K562 (cell line): Measurements from ENCODE around the gene CSPG5. TPM values are rescaled to one million over a fixed set of nuclear protein-coding genes. Genes with fewer than 3 reads are reported as not detected.
A peak's percentile ranks its signal among the peaks of the same experiment; 100 is the strongest.

Experiments
- ATAC-seq: fragments of 200-7000 bp; cut with Tn5 transposase; 3 replicates; pipeline ENCODE4 v1.9.1; 2020; ENCODE audit warnings: moderate library complexity
- BruUV-seq: library from RNA; stranded (reverse); fragments of 400-500 nt; replicated peaks from 2 replicates; lab custom pipeline; 2021; lab: Mats Ljungman, UMichigan
- CTCF ChIA-PET: fragments of 300-600 bp; formaldehyde crosslinking; extraction: SDS; loops from one replicate; lab custom pipeline; 2021; ENCODE audit warnings: low intra/inter-chr PET ratio; lab: Yijun Ruan, JAX
- POLR2A ChIA-PET: fragments of 300-600, 350-650 bp; sonication (Branson Sonifier 250); formaldehyde crosslinking; extraction: SDS; loops from one replicate; lab custom pipeline; 2021; ENCODE audit warnings: antibody characterized with exemption, inconsistent platforms; lab: Yijun Ruan, JAX
- DNase-seq, 4 experiments: peaks; one replicate each; pipeline versions ENCODE4 v3.0.0 to v3.0.0-alpha.2; 2011 to 2018; ENCODE audit warnings: low spot score in 3 of 4, mixed read lengths in 3 of 4; ENCODE audit errors: extremely low read depth in 1 of 4
- FAIRE-seq: peaks from 2 replicates; lab custom pipeline; 2011; peaks lifted over from hg19 to GRCh38; lab: Jason Lieb, UNC
- H2AFZ ChIP-seq: 2 replicates; pipeline ENCODE4 v1.6.0; 2011; ENCODE audit warnings: low read depth, low read length, control low read depth, inconsistent platforms
- H3K27ac ChIP-seq: fragments of 200-600 bp; 3 replicates; pipeline ENCODE4 v1.8.0; 2011; ENCODE audit warnings: low read depth, mild to moderate bottlenecking, control low read depth, inconsistent platforms, low read length, moderate library complexity, mixed read lengths; ENCODE audit errors: extremely low read depth
- H3K27me3 ChIP-seq, 2 experiments: fragments of 300-600 bp in 1 of 2; 2 replicates in 1 of 2; 3 replicates in 1 of 2; pipeline versions ENCODE4 v1.6.0 to v1.8.0; 2011; ENCODE audit warnings: inconsistent platforms in 2 of 2, low read length in 2 of 2, mild to moderate bottlenecking in 1 of 2, mixed read lengths in 1 of 2, moderate library complexity in 1 of 2; ENCODE audit not compliant: control insufficient read depth in 2 of 2, insufficient read depth in 2 of 2
- H3K36me3 ChIP-seq: fragments of 300-600 bp; 3 replicates; pipeline ENCODE4 v1.8.0; 2011; ENCODE audit warnings: mild to moderate bottlenecking, low read length, inconsistent platforms; ENCODE audit not compliant: control insufficient read depth, insufficient read depth
- H3K4me1 ChIP-seq, 2 experiments: fragments of 200-600 bp in 1 of 2; replicated peaks in 1 of 2; 2 replicates in 1 of 2; 3 replicates in 1 of 2; pipeline versions ENCODE4 v1.5.1 to v1.8.0; 2011; ENCODE audit warnings: inconsistent platforms in 2 of 2, low read length in 2 of 2, mild to moderate bottlenecking in 1 of 2, mixed read lengths in 1 of 2, moderate library complexity in 1 of 2; ENCODE audit not compliant: control insufficient read depth in 2 of 2, insufficient read depth in 2 of 2
- H3K4me2 ChIP-seq: 2 replicates; pipeline ENCODE4 v1.6.1; 2011; ENCODE audit warnings: low read length, control low read depth, inconsistent platforms, mixed read lengths; ENCODE audit not compliant: insufficient read depth
- H3K4me3 ChIP-seq: fragments of 200-600 bp; sonication (generic), shearing (Covaris generic); 2 replicates; pipeline ENCODE4 v1.5.1; 2016; ENCODE audit warnings: control low read depth, inconsistent platforms
- H3K79me2 ChIP-seq: fragments of 200-600 bp; 3 replicates; pipeline ENCODE4 v1.8.0; 2011; ENCODE audit warnings: low read length, inconsistent platforms; ENCODE audit not compliant: control insufficient read depth, insufficient read depth
- H3K9ac ChIP-seq, 2 experiments: 2 replicates each; pipeline versions ENCODE4 v1.6.0 to v1.6.1; 2011; ENCODE audit warnings: low read depth in 2 of 2, low read length in 2 of 2, control low read depth in 1 of 2, inconsistent platforms in 1 of 2, mild to moderate bottlenecking in 1 of 2, mixed read lengths in 1 of 2; ENCODE audit not compliant: insufficient read depth in 1 of 2
- H3K9me1 ChIP-seq: one replicate; pipeline ENCODE4 v1.6.0; 2011; ENCODE audit warnings: inconsistent platforms, mild to moderate bottlenecking, low read length, moderate library complexity; ENCODE audit not compliant: control insufficient read depth, insufficient read depth
- H3K9me3 ChIP-seq: replicated peaks from 2 replicates; pipeline ENCODE4 v1.5.1; 2011; ENCODE audit warnings: low read depth, low read length, inconsistent platforms; ENCODE audit not compliant: control insufficient read depth, insufficient read depth
- H4K20me1 ChIP-seq: replicated peaks from 2 replicates; pipeline ENCODE4 v1.6.1; 2011; ENCODE audit warnings: low read length, inconsistent platforms, mixed read lengths; ENCODE audit not compliant: control insufficient read depth, insufficient read depth
- FOXA3 ChIP-seq, 2 experiments: fragments of 450-650 bp in 1 of 2; sonication (generic) in 1 of 2; formaldehyde crosslinking; IDR thresholded peaks in 1 of 2; conservative IDR thresholded peaks in 1 of 2; 2 replicates each; pipeline versions ENCODE4 v1.4.0 to v1.8.0; 2020 to 2022; ENCODE audit warnings: mild to moderate bottlenecking in 2 of 2, missing genetic modification reagents in 1 of 2
- PBX2 ChIP-seq, 2 experiments: IDR thresholded peaks in 1 of 2; conservative IDR thresholded peaks in 1 of 2; 2 replicates each; pipeline ENCODE4 v1.6.1; 2016; ENCODE audit warnings: low read depth in 2 of 2, mild to moderate bottlenecking in 1 of 2, missing compliant biosample characterization in 1 of 2, missing genetic modification characterization in 1 of 2, moderate library complexity in 1 of 2
- WGBS: fragments of 100-300 bp; shearing (Covaris generic); methylation state at CpG from one replicate; pipeline ENCODE4 v1.1.6; 2016; ENCODE audit warnings: low coverage, mixed read lengths; ENCODE audit not compliant: insufficient coverage; ENCODE audit errors: missing lambda C conversion rate; 5-methylcytosine and 5-hydroxymethylcytosine counted together
- in situ Hi-C: fragments of 300-500 bp; cut with MboI; formaldehyde crosslinking; loops from 4 replicates; pipeline ENCODE4 v1.15.0; 2018; ENCODE audit warnings: inconsistent platforms, mixed read lengths
- intact Hi-C: fragments of 100-400 bp; cut with micrococcal nuclease; formaldehyde crosslinking; loops from 2 replicates; pipeline ENCODE4 v1.14.2; 2022
- polyA plus RNA-seq, 8 experiments: library from polyadenylated mRNA; depleted of rRNA in 4 of 8; stranded (reverse) in 5 of 8; unstranded in 3 of 8; fragments of >200 nt; fragmentation: Nextera tagmentation in 2 of 8; fragmentation: Illumina TruSeq in 1 of 8; extraction: Ambion mirVana in 2 of 8; extraction: Trizol in 1 of 8; gene quantifications; 2 replicates each; pipeline versions ENCODE4 v1.2.1 to v1.2.3, GENCODE V29; 2011 to 2014; ENCODE audit warnings: inconsistent platforms in 1 of 8, missing spikeins in 1 of 8
- total RNA-seq, 7 experiments: library from RNA; depleted of rRNA in 6 of 7; stranded (reverse); fragments of >200 nt in 6 of 7; fragmentation: Illumina TruSeq in 2 of 7; extraction: Trizol in 2 of 7; gene quantifications; 2 replicates each; pipeline versions ENCODE4 v1.2.1 to v1.2.3, GENCODE V29; 2011 to 2021; ENCODE audit warnings: low replicate concordance in 1 of 7

Gene CSPG5
- total and polyA plus RNA-seq, 9 of the 15 experiments (the other 6 are each of a cell fraction or from before 2014, with no cell fraction given), result 0.06 to 3.3 (median 2.4) TPM

- peaks cover 92% of the 10 kb centered on the region for H3K36me3 ChIP-seq
- no TSS peak for BruUV-seq
- POLR2A ChIA-PET, result interaction anchor here (0.5 to 1.0 kb wide), 5 partner anchors 21 to 197 kb away, joined by 3 to 4 read pairs (median 3); no protein-coding TSS in a partner anchor
Measured at GRCh38 chr3:47604145-47604544, 25.5 kb upstream of the CSPG5 start.

More at GRCh38 chr3:47604145-47604544, 25.5 kb upstream of the CSPG5 start:
- Histone ChIP-seq H2AFZ (no peak overlapping the region), H3K9me3 (no peaks in the 10 kb centered on the region), H3K4me3 (no peak overlapping the region), H3K79me2 (no peaks in the 10 kb centered on the region; the same call in 2 of the 3 replicates), H3K27ac (no peak overlapping the region), H3K9ac (no peak overlapping the region), H3K27me3 (no peaks in the 10 kb centered on the region), H4K20me1 (no peaks in the 10 kb centered on the region), H3K9me1 (no peaks in the 10 kb centered on the region), H3K4me2 (no peak overlapping the region), H3K4me1 (no peaks in the 10 kb centered on the region)
- intact Hi-C loops (no loop called here), in situ Hi-C loops (no loop called here)
- DNase-seq, result no peak
- CTCF ChIA-PET, result no interaction called here
- no peak for ATAC-seq
- WGBS, result 95% methylated on average over 2 of the region's 2 CpGs
- FAIRE-seq, result no peak
- TF ChIP-seq FOXA3 (CRISPR knock-in tag; conservative IDR thresholded peaks at IDR 0.05 in 1 of 2, IDR thresholded peaks at IDR 0.05 in 1 of 2) (no peak), PBX2 (CRISPR knock-in tag; IDR thresholded peaks at IDR 0.05; ENCODE audit: low read depth) (no peak), PBX2 (tag; conservative IDR thresholded peaks at IDR 0.05; ENCODE audit: low read depth) (peak; percentile 53)
